Sigmoid colon (tissue), 7 donors: ENCODE results near the gene GMEB2. TPM values are rescaled to one million over a fixed set of nuclear protein-coding genes. Genes with fewer than 3 reads are reported as not detected.
"Not testable (repeated sequence)": the region's sequence is repeated elsewhere in the genome, so short reads cannot be mapped to it uniquely, and the experiment has no call there.

Experiments used
- DNase-seq: peaks from one replicate; pipeline ENCODE4 v3.0.0-alpha.2; 2019
- H3K27ac ChIP-seq, 4 donors: fragments of 200-600 bp; sonication (generic); one replicate each; pipeline ENCODE4 v1.5.1; 2016 to 2019; ENCODE audit warnings: mild to moderate bottlenecking in 1 of 4
- H3K27me3 ChIP-seq, 3 donors: fragments of 200-600 bp; sonication (generic); one replicate each; pipeline ENCODE4 v1.5.1; 2019; ENCODE audit warnings: mild to moderate bottlenecking in 1 of 3
- H3K36me3 ChIP-seq, 4 donors: fragments of 200-600 bp; sonication (generic); one replicate each; pipeline ENCODE4 v1.5.1; 2016 to 2019
- H3K4me1 ChIP-seq, 4 donors: fragments of 200-600 bp; sonication (generic); one replicate each; pipeline ENCODE4 v1.5.1; 2017 to 2019
- H3K4me3 ChIP-seq, 4 donors: fragments of 200-600 bp; sonication (generic); one replicate each; pipeline ENCODE4 v1.5.1; 2017 to 2019; ENCODE audit warnings: mild to moderate bottlenecking in 2 of 4, moderate library complexity in 1 of 4
- H3K9me3 ChIP-seq, 4 donors: fragments of 200-600 bp in 3 of 4; sonication (generic) in 3 of 4; one replicate each; pipeline versions ENCODE4 v1.5.1 to v1.6.1; 2013 to 2019
- CTCF ChIP-seq, 4 experiments: fragments of 450-650 bp in 3 of 4; fragments of 200-600 bp in 1 of 4; IDR thresholded peaks; one replicate each; pipeline ENCODE4 v1.5.1; 2016 to 2019; ENCODE audit warnings: antibody characterized with exemption in 4 of 4, mild to moderate bottlenecking in 3 of 4, moderate library complexity in 2 of 4
- EP300 ChIP-seq, 4 donors: sonication (generic); formaldehyde crosslinking; IDR thresholded peaks; one replicate each; pipeline ENCODE4 v1.6.1; 2017; ENCODE audit warnings: antibody characterized with exemption in 4 of 4
- POLR2A ChIP-seq, 2 donors: fragments of 450-650 bp; IDR thresholded peaks; one replicate each; pipeline ENCODE4 v1.6.1; 2016; ENCODE audit warnings: antibody characterized with exemption in 2 of 2, mild to moderate bottlenecking in 2 of 2, moderate library complexity in 2 of 2
- POLR2AphosphoS5 ChIP-seq, 4 donors: sonication (generic); formaldehyde crosslinking; IDR thresholded peaks; one replicate each; pipeline ENCODE4 v1.6.1; 2017; ENCODE audit warnings: antibody characterized with exemption in 4 of 4
- WGBS, 2 donors: extraction: QIAGEN DNeasy Blood & Tissue Kit; methylation state at CpG; one replicate each; pipeline ENCODE4 v1.1.7; 2013; 5-methylcytosine and 5-hydroxymethylcytosine counted together
- intact Hi-C: fragments of 100-400 bp; cut with DNase I; formaldehyde crosslinking; loops from one replicate; pipeline ENCODE4 v1.15.1; 2023
- polyA plus RNA-seq, 3 donors: library from polyadenylated mRNA; stranded (reverse); fragments of 200-250 nt; gene quantifications; one replicate each; pipeline ENCODE4 v1.2.3, GENCODE V29; 2013
- total RNA-seq, 4 donors: library from RNA; depleted of rRNA; stranded (reverse); fragments of >200 nt; gene quantifications; one replicate each; pipeline ENCODE4 v1.1.0, GENCODE V29; 2016
- donor health status: healthy with polysubstance abuse.
- donor health status: Bipolar disorder and iron deficiency.
- donor health status: healthy.

GMEB2 gene
- total and polyA plus RNA-seq, 7 donors, result 6.0 to 15.1 (median 7.9) TPM

DNA sequence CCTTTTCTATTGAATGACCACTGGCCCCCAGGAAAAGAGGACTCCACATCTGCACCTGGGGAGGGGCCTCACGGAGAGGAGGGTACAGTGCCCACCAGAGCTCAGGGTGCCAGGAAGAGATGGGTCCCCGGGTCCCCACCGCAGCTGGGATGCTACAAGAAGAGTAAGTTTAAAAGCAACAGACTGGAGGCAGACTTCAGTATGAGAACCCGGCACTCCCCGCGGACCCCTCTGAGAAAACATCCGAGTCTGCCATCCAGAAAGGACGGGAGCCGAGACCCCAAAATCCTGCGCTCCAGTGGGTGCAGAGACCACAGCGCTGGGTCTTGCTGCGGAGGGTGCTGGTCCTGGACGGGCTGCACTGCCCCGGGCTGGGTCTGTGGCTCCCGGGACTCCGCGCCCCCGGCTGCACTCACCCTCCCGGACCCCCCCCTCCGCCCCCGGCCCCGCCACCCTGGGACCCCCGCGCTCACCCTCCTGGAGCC lies 53.2 kb downstream of the GMEB2 start:
- peaks cover 0 to 29% (median 27%) of the 10 kb centered on the region in 4 donors for H3K4me1 ChIP-seq
- H3K4me3 ChIP-seq, result peak overlapping the region; percentile 88 to 97 (median 92)
- no peaks in the 10 kb centered on the region for H3K9me3 ChIP-seq
- H3K27me3 ChIP-seq, result no peaks in the 10 kb centered on the region
- H3K27ac ChIP-seq, result peak overlapping the region; percentile 78 to 87 (median 81)
- TF ChIP-seq POLR2A (IDR thresholded peaks at IDR 0.05) (no peak), POLR2AphosphoS5 (IDR thresholded peaks at IDR 0.05) (no peak), CTCF (IDR thresholded peaks at IDR 0.05) (no peak), EP300 (IDR thresholded peaks at IDR 0.05) (no peak)
- intact Hi-C loops, result loop anchor here (1.0 to 5.0 kb wide), 3 partner anchors 35 to 79 kb away; partner anchors contain the start of genes GMEB2 and STMN3
- H3K36me3 ChIP-seq, result peaks cover 0 to 10% (median 0%) of the 10 kb centered on the region in 4 donors
- WGBS, 2 donors, result 1 to 2% methylated on average over 24 of the region's 24 CpGs
- DNase-seq, result no peak

DNA sequence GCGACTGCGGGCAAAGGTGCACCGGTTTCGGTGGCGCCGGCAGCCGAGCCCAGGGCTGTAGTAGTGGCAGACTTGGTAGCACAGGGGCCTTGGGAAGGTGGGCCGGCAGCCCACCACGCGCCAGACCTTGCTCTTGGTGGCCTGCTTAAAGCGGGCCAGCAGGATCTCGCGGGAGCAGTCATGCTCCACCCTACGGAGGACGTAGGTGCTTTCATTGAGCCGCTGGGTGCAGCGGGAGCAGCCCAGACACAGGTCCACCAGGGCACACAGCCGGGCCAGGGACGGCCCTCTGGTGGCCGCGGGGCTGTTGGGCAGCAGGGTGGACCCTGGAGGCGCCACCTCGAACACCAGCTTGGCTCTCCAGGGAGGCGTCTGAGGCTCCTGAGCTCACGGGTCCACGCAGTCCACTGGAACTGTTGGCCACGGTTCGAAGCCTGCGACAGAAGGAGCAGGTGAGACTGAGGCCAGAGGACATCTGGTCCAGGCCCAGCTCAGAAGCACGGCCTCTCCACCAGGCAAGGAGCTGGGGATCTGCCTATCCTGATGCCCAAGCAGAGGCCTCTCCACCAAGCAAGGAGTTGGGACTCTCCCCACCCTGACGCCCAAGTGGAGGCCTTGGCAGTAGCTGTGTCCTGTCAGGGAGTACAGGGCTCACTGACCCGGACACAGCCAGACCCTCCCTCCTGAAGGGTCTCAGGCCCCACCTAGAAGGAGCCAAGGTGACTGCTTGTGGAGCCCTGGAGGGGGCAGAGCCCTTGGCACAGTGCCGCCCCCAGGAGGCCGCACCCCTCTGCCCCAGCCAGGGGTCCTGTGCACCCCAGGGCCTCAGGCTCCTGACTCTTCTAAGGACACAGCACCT lies 53.9 kb downstream of the GMEB2 start:
- Histone ChIP-seq H3K27me3 (no peaks in the 10 kb centered on the region), H3K36me3 (peaks cover 0 to 10% (median 0%) of the 10 kb centered on the region in 4 donors), H3K27ac (peak overlapping the region; percentile 78 to 87 (median 81)), H3K4me1 (peaks cover 0 to 29% (median 27%) of the 10 kb centered on the region in 4 donors), H3K4me3 (peak overlapping the region; percentile 88 to 97 (median 92)), H3K9me3 (no peaks in the 10 kb centered on the region)
- intact Hi-C loops, result loop anchor here (1.0 to 5.0 kb wide), 2 partner anchors 35 to 79 kb away; partner anchors contain the start of gene STMN3
- WGBS, 2 donors, result 84 to 88% methylated on average over 34 of the region's 34 CpGs
- TF ChIP-seq CTCF (IDR thresholded peaks at IDR 0.05), result no peak
- no peak for TF ChIP-seq POLR2A (IDR thresholded peaks at IDR 0.05)
- no peak for TF ChIP-seq EP300 (IDR thresholded peaks at IDR 0.05)
- TF ChIP-seq POLR2AphosphoS5 (IDR thresholded peaks at IDR 0.05), result no peak
- no peak for DNase-seq

DNA sequence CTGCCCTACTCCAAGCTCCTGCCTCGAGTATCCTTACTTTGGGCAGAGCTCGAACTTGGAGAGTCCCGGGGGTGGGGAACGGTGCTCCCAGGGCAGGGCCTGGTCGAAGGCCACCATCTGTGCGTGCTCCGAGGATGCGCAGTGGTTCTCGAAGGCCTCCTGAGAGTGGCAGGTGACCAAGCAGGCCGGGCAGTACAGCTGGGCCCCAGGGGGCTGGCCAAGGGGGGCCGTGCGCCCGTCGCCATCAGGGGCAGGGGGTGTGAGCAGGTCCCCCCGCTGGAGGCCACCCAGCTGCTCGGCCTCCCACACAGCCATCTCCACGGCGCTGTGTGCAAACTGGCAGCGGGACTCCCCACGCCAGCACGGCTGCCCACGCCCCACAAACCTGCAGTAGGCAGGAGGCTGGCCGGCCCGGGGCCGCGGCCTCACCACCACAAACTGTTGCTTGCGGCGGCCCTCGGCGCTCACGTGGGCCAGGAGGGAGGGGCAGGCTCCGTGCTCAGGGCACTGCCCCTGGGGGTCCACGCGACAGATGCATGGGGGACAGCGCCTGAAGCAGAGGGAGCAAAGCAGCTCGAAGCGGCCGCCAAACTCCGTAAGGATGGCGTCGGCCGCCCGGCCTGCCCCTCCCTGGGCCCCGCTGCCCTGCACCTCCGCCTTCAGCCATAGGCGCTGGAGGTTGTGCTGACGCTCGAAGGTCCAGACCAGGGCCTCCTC lies 54.7 kb downstream of the GMEB2 start:
- Histone ChIP-seq H3K4me3 (no peak overlapping the region), H3K27me3 (no peaks in the 10 kb centered on the region), H3K4me1 (peaks cover 0 to 28% (median 23%) of the 10 kb centered on the region in 4 donors), H3K36me3 (peaks cover 0 to 10% (median 0%) of the 10 kb centered on the region in 4 donors), H3K27ac (no peak overlapping the region), H3K9me3 (no peaks in the 10 kb centered on the region)
- WGBS, 2 donors, result 91 to 96% methylated on average over 48 of the region's 48 CpGs
- TF ChIP-seq EP300 (IDR thresholded peaks at IDR 0.05) (no peak), POLR2A (IDR thresholded peaks at IDR 0.05) (no peak), CTCF (IDR thresholded peaks at IDR 0.05) (no peak), POLR2AphosphoS5 (IDR thresholded peaks at IDR 0.05) (no peak)
- intact Hi-C loops, result loop anchor here (5.0 kb wide), 1 partner anchor 80 kb away; the partner anchor contains the start of gene STMN3
- no peak for DNase-seq

GRCh38 chr20:63571087-63571478 lies 55.8 kb downstream of the GMEB2 start:
- H3K27me3 ChIP-seq, H3K9me3 ChIP-seq, DNase-seq, H3K4me3 ChIP-seq, H3K27ac ChIP-seq, H3K36me3 ChIP-seq: not testable (repeated sequence)
- 57 to 79% methylated on average over 8 to 9 of the region's 11 CpGs for WGBS, 2 donors
- H3K4me1 ChIP-seq, result peaks cover 0 to 28% (median 19%) of the 10 kb centered on the region in 4 donors
- intact Hi-C loops, result loop anchor here (5.0 kb wide), 1 partner anchor 81 kb away; the partner anchor contains the start of gene STMN3
